Heart left ventricle (tissue), 13 donors: ENCODE data around the gene MDP1.

Experiments
- POLR2A ChIP-seq, 2 donors: fragments of 450-650 bp; IDR thresholded peaks; one replicate each; pipeline ENCODE4 v1.6.1; 2017; ENCODE audit warnings: antibody characterized with exemption in 2 of 2, mild to moderate bottlenecking in 2 of 2, moderate library complexity in 2 of 2
- TF ChIP-seq, protein P1 (sequence below), 12 donors: fragments of 200-600 bp; sonication (generic) in 4 of 12; IDR thresholded peaks; one replicate each; pipeline versions ENCODE4 v1.5.0 to v1.8.0; 2018 to 2022; ENCODE audit warnings: antibody characterized with exemption in 12 of 12, mild to moderate bottlenecking in 5 of 12
- donor health status: ischemic (EF 13 %, LVEDD 7.1; RV severe dilation, severe dysfunction).
- donor health status: DM: no; HTN: yes; CAD: no.
- donor health status: DM: no; HTN: no; CAD: no.
- donor health status: ischemic (EF 25% LVEDD 6.9; RV normal size, moderate dysfunction).
- donor health status: ischemic (EF 25% LVEDD 5.7; RV mildly dilated, moderate dysfunction).
- donor health status: ischemic (EF 35%, LVEDD 5.7; RV mildly dilated, moderate dysfunction).
- donor health status: nonischemic (EF 11% LVEDD 7.7; RV severe dilation, severe dysfunction).
- donor health status: DM: yes; HTN: yes; CAD: no.
- donor health status: PGD.
- donor health status: ischemic (EF 29% LVEDD 5.4; RV normal size, mild dysfunction).
- donor health status: nonischemic (EF 23%, LVEDD 6.1; RV moderate dilation, normal function).

DNA sequence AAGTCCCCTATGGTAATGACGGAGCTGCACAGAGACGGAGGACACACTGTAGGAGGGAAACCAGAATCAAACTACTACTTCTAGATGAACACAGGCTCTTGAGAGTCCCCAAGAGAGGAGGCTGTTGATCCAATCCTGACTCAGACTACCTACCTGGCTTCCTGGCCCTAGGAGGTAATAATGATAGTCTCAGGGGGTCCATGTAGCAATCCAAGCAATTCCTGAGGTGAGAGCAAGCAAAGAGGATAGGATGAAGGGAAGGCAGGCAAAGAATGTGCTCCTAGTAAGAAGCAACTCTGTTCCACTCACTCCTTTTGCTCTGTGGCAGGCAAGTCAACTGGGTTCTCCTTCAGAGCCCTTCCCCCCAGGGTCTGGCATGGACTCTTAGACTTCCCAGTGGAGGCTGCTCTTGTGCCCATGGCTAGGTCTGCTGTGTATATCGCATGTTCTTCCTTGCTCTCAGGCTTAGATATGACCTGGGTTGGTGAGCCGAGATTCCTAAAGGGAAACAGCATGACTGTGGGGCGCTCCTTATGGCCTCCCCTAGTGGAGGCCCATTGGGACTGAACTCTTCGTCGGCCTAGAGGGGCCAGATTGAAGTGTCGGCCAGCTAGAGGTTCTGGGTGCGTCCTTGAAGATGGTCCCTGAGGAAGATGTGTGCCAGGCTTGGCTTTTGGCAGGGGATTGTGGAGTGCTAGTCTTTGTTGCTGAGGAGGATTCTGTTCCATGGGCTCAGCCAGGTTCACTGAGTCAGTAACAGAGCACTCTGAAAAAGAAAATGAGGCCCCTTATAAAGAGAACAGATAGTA, 24.4 kb upstream of the MDP1 start:
- TF ChIP-seq, protein P1, sequence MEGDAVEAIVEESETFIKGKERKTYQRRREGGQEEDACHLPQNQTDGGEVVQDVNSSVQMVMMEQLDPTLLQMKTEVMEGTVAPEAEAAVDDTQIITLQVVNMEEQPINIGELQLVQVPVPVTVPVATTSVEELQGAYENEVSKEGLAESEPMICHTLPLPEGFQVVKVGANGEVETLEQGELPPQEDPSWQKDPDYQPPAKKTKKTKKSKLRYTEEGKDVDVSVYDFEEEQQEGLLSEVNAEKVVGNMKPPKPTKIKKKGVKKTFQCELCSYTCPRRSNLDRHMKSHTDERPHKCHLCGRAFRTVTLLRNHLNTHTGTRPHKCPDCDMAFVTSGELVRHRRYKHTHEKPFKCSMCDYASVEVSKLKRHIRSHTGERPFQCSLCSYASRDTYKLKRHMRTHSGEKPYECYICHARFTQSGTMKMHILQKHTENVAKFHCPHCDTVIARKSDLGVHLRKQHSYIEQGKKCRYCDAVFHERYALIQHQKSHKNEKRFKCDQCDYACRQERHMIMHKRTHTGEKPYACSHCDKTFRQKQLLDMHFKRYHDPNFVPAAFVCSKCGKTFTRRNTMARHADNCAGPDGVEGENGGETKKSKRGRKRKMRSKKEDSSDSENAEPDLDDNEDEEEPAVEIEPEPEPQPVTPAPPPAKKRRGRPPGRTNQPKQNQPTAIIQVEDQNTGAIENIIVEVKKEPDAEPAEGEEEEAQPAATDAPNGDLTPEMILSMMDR (IDR thresholded peaks at IDR 0.05), result no peak
- TF ChIP-seq POLR2A (IDR thresholded peaks at IDR 0.05), result no peak
